ENCODE data around the gene SRC. TPM values are rescaled to one million over a fixed set of nuclear protein-coding genes. Genes with fewer than 3 reads are reported as not detected.

The SRC gene
- total and polyA plus RNA-seq, 2 of the 8 experiments (the other 6 are each of a cell fraction or from before 2014, with no cell fraction given), result 27.6 to 28.8 TPM

DNA sequence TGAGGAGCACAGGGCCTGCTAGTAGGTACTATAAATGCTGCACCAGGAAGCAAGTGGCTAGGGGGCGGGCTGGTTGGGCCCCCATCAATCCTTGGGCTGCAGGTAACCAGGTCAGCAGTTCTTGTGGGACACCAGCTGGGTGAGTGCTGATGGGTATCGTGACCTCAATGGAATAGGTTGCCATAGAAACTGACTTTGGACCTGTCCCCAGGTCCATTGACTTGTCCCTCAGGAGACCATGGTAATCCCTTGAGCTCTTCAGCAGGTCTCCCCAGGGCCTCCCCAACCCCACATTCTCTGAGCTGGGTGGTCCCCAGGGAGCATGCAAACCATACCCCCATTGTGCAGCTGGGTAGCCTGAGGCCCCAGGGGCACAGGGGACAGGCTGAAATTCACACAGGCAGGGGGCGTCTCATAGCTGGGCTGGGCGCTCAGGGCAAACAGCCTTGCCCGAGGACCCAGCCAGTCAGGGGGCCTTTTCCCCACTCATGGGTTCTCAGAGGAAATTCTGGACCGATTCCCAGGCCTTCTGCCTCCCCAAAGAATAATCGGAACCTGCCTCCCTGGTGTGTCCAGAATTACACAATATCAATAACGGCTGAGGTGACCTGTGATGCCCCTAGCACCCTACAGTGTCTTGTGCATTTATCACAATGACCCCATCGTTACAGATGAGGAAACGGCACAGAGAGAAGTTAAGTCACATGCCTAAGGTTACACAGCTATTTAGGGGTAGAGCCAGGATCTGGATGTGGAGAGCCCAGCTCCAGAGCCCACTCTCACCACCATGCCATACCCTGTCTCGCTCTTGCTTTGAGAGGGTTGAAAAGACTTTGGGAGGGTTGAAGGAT is 35.9 kb downstream of the SRC start (continued):
- TF ChIP-seq, protein P1, sequence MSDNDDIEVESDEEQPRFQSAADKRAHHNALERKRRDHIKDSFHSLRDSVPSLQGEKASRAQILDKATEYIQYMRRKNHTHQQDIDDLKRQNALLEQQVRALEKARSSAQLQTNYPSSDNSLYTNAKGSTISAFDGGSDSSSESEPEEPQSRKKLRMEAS (IDR thresholded peaks at IDR 0.05), result no peak
- TF ChIP-seq SIRT6 (IDR thresholded peaks at IDR 0.05; ENCODE audit: low read length) (no peak), TEAD4 (IDR thresholded peaks at IDR 0.05; ENCODE audit: low read depth, low read length) (no peak)

All from H1 (cell line).